Stimulated activated CD8-positive, alpha-beta memory T cell treated with anti-CD3 and anti-CD28 coated beads, Interleukin-7, amount 100 ng/mL, for 1 hour (primary cell): ENCODE results near the gene KMT2C.
"Not testable (repeated sequence)": the region's sequence is repeated elsewhere in the genome, so short reads cannot be mapped to it uniquely, and the experiment has no call there.

Experiments
- DNase-seq, 2 donors: peaks; one replicate each; pipeline ENCODE4 v3.0.0-alpha.2; 2020; ENCODE audit warnings: low read depth in 2 of 2

Gene KMT2C

DNA sequence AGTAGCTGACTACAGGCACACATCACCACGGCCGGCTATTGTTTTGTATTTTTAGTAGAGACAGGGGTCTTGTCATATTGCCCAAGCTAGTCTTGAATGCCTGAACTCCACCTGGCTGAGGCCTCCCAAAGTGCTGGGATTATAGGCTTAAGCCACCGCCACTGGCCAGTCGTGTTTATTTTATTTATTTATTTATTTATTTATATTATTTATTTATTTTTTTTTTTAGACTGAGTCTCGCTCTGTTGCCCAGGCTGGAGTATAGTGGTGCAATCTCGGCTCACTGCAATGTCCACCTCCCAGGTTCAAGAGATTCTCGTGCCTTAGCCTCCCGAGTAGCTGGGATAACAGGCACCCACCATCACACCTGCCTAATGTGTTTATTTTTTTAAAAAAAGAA is 6.0 kb upstream of the KMT2C start:
- not testable (repeated sequence) for DNase-seq

- not testable (repeated sequence) for DNase-seq
These were observed 5.4 kb upstream of the KMT2C start for GRCh38 chr7:152441168-152441567.

DNA sequence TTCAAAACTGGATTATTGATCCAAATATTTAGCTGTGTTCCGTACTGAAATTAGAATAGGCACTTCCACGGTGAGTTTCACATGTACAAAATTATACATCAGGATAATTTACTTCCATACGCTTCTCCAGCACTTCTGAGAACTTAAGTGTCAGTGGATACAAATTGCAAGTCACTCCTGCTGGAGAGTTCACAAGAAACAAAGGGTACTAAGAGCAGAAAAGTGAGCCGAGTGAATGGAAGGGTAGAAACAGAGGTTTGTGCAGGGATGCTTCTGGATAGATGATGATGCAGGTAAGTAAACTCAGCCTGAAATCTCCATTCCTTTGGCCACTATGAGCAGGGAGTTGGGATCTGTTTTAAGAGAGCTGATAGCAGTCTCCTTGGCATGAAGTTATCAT is 2.2 kb upstream of the KMT2C start:
- DNase-seq: not testable (repeated sequence)

GRCh38 chr7:152436931-152437575 is 1.2 kb upstream of the KMT2C start:
- not testable (repeated sequence) for DNase-seq

GRCh38 chr7:152436111-152436930 is 518 bp upstream of the KMT2C start:
- DNase-seq: peak; percentile 82 to 84

GRCh38 chr7:152434511-152435383 is 1.1 kb downstream of the KMT2C start:
- DNase-seq: peak in 1 of 2 donors; percentile 16

- peak; percentile 12 to 34 for DNase-seq
These were observed 1.9 kb downstream of the KMT2C start for GRCh38 chr7:152433721-152434490.

DNA sequence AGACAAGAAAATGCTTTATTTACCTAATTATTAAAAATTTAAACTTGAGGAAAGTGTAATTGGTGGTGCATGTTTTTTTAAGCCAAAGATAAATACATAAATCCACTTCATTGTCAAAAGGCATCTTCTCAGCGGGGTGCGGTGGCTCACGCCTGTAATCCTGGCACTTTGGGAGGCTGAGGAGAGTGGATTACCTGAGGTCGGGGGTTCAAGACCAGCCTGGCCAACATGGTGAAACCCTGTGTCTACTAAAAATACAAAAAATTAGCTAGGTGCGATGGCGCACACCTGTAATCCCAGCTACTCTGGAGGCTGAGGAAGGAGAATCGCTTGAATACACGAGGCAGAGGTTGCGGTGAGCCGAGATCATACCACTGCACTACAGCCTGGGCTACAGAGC is 3.1 kb downstream of the KMT2C start:
- not testable (repeated sequence) for DNase-seq

DNA sequence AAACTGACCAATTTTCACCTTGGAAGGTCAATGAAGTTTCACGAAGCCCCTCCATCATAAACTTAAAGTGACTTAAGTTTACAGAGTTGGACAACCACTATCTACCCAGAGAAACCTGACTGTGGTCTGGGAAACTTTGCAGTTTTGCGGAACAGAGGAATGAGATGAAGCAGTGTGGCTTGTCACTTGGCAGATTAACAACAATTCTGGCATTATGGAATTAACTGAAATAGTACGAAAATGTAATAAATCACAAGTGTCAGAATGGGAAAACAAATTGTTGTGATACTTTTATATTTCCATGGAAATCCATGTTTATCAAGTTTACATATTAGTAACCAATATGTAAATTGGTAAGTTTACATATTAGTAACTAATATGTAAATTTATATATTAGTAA is 4.9 kb downstream of the KMT2C start:
- DNase-seq: no peak

DNA sequence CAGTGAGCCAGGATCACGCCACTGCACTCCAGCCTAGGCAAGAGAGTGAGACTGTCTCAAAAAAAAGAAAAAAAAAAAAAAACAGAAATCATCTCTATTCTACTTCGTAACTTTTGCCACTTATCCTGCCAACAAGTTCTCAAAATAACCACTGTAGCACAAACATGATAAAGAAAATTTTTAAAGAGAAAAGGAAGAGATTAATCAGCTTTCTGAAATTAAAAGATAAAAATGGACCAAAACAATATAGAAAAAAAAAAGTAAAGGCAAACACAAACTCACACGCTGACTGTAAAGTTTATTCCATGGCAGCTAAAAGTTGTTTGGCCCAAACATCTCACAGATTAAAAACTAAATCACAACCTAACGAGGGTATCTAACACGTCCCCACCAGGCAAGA is 5.7 kb downstream of the KMT2C start:
- DNase-seq: not testable (repeated sequence)

DNA sequence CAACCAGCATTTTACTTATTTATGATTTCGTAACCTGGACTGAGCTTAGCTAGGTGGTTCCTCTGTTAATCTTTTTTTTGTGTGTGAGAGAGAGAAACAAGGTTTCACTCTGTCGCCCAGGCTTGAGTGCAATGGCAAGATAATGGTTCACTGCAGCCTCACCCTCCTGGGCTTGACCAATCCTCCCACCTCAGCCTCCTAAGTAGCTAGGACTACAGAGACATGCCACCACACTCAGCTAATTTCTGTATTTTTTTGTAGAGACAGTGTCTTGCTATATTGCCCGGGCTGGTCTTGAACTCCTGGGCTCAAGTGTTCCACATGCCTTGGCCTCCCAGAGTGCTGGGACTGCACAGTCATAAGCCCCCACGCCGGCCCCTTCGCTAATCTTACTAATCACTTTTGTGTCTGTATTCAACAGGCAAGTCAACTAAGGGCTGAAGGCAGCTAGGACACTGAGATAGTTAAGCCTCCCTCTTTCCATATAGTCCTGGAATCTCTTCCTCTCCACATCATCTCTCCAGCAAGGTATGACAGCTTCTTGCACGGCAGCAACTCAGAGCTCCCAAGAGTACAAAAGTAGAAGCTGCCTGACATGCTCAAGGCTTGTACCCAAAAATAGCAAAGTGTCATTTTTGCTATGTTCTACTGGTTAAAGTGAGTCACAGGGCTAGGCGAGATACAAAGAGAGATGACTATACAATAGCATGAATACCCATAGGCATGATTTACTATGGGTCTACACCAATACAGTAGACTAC is 11.3 kb downstream of the KMT2C start:
- no peak for DNase-seq

DNA sequence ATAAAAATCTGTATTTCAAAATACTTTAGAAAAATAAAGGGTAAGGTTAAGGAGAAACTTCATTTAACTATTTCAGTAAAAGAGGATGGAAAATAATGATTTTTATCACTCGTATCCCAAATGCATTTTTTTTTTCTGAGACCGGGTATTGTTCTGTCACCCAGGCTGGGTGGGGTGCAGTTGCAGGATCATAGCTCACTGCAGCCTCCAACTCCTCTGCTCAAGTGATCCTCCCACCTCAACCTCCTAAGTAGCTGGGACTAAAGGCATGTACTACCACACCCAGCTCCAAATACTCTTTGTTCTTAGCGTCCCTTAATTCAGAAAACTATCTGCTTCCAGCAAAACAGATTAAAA is 11.8 kb downstream of the KMT2C start:
- no peak for DNase-seq

GRCh38 chr7:152423171-152423570 is 12.6 kb downstream of the KMT2C start:
- DNase-seq: not testable (repeated sequence)

DNA sequence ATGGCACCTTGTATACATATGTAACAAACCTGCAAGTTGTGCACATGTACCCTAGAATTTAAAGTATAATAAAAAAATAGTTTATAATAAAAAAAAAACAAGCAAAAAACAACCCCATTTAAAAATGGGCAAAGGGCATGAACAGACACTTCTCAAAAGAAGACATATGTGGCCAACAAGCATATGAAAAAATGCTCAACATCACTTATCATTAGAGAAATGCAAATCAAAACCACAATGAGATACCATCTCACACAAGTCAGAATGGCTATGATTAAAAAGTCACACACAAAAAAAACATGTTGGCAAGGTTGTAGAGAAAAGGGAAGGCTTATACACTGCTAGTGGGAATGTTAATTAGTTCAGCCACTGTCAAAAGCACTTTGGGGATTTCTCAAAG is 14.9 kb downstream of the KMT2C start:
- not testable (repeated sequence) for DNase-seq

DNA sequence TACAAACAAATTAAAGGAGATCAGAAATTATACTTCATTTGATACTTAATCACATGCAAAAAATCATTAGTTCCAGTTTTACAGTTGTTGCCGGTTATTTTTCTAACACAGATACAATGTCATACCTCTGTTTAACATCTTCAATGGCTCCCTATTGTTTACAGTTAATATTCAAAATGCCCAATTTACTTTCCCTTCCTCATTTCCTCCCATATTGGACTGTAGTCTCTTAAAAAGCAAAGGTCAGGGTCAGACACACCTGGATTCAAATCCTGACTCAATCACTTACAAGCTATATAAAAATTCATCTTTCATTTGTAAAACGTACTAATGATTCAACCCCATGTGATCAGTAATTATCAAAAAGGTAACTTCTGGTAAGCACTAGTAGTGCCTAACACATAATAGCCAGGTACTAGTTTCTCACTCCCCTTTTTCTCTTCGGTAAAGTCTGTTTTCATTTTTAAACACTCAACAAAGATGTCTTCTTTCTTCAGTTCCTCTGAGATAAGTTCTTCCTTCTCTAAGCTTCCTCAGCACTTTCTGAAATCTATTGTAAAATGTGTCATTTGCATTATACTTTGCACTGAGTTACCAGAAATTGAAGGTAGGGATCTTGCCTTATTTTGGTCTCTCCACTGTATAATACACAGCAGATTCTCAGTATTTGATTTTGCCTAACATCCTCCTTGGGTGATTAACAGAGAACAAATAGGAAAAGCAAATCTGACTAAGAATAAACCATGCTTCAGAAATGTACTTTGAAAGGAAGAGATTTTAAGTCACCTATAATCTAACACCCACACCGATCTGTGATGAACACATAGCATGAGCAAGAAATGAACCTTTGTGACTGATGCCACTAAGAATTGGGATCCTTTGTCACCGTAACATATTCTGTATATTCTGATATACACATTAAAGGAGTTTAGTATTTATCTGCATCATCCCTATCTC is 16.1 kb downstream of the KMT2C start:
- DNase-seq: no peak

DNA sequence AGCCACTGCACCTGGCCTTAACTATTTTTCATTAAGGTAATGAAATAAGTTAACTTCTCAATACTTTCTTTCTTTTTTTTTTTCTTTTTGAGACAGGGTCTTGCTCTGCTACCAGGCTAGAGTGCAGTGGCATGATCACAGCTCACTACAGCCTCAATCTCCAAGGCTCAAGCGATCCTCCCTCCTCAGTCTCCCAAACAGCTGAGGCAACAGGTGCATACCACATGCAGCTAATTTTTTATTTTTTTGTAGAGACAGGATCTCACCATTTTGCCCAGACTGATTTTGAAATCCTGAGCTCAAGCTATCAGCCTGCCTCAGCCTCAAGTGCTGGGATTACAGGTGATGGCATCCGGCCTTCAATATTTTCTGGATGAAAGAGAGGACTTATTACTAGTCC is 21.0 kb downstream of the KMT2C start:
- no peak for DNase-seq

- no peak for DNase-seq
These were observed 24.4 kb downstream of the KMT2C start for GRCh38 chr7:152411389-152411788.

DNA sequence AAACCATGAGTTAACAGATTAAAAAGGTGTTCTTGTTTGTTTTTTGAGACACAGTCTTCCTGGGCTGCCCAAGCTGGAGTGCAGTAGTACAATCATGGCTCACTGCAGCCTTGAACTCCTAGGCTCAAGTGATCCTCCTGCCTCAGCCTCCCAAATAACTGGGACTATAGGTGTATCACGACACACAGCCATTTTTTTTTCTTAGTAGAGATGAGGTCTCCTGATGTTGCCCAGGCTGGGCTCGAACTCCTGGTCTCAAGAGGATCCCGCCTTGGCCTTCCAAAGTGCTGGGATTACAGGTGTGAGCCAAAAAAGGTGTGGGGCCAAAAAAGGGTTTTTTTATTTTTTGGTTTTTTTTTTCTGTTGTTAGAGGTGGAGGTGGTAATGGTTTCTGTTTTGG is 29.3 kb downstream of the KMT2C start:
- no peak for DNase-seq

DNA sequence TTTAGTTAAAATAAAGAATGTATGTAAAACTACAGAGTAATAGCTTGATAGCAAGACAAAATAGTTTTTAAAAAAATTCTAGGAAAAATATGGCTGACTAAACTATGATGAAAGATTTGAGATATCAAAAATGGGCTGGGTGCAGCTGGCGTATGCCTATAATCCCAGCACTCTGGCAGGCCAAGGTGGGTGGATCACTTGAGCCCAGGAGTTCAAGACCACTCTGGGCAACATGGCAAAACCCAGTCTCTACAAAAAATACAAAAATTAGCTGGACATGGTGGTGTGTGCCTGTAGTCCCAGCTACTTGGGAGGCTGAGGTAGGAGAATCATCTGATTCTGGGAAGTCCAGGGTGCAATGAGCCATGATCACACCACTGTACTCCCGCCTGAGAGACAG is 29.8 kb downstream of the KMT2C start:
- DNase-seq: not testable (repeated sequence)

- DNase-seq: no peak
These were observed 32.1 kb downstream of the KMT2C start for GRCh38 chr7:152403726-152404125.
